ENCODE measurements around the gene DNER.
"Not testable (repeated sequence)": the region's sequence is repeated elsewhere in the genome, so short reads cannot be mapped to it uniquely, and the experiment has no call there.

Gene DNER

GRCh38 chr2:229731363-229731762, 17.0 kb upstream of the DNER start:
- no peak for DNase-seq (ENCODE audit: low spot score)
- no peak for TF ChIP-seq CTCF (conservative IDR thresholded peaks at IDR 0.05; ENCODE audit: low read depth)
- CTCF ChIA-PET: interaction anchor here (0.6 kb wide), 1 partner anchor 477 kb away, joined by 4 read pairs; no protein-coding TSS in a partner anchor
- POLR2A ChIA-PET (ENCODE audit: low non-redundant PET): no interaction called here
- no peak overlapping the region for H3K27ac ChIP-seq

GRCh38 chr2:229728370-229728769, 14.0 kb upstream of the DNER start:
- TF ChIP-seq CTCF (conservative IDR thresholded peaks at IDR 0.05; ENCODE audit: low read depth): no peak
- ChIA-PET POLR2A (ENCODE audit: low non-redundant PET) (no interaction called here), CTCF (no interaction called here)
- H3K27ac ChIP-seq: no peak overlapping the region
- no peak for DNase-seq (ENCODE audit: low spot score)

- H3K27ac ChIP-seq: no peak overlapping the region
- ChIA-PET CTCF (interaction anchor here (0.5 to 0.6 kb wide), 2 partner anchors 10 to 620 kb away, joined by 4 to 5 read pairs; no protein-coding TSS in a partner anchor), POLR2A (ENCODE audit: low non-redundant PET) (no interaction called here)
- no peak for TF ChIP-seq CTCF (conservative IDR thresholded peaks at IDR 0.05; ENCODE audit: low read depth)
- DNase-seq (ENCODE audit: low spot score): no peak
These were observed 12.3 kb upstream of the DNER start for GRCh38 chr2:229726643-229727042.

- ChIA-PET POLR2A (ENCODE audit: low non-redundant PET) (no interaction called here), CTCF (interaction anchor here (0.5 kb wide), 1 partner anchor 621 kb away, joined by 4 read pairs; no protein-coding TSS in a partner anchor)
- no peak overlapping the region for H3K27ac ChIP-seq
- TF ChIP-seq CTCF (conservative IDR thresholded peaks at IDR 0.05; ENCODE audit: low read depth): no peak
- DNase-seq (ENCODE audit: low spot score): peak; percentile 73
These were observed 11.6 kb upstream of the DNER start for GRCh38 chr2:229725716-229726574.

- DNase-seq (ENCODE audit: low spot score); H3K27ac ChIP-seq; POLR2A ChIA-PET (ENCODE audit: low non-redundant PET); CTCF ChIA-PET: not testable (repeated sequence)
These were observed 8.8 kb upstream of the DNER start for GRCh38 chr2:229723192-229723591.

GRCh38 chr2:229719926-229720647, 5.7 kb upstream of the DNER start:
- no peak for TF ChIP-seq CTCF (conservative IDR thresholded peaks at IDR 0.05; ENCODE audit: low read depth)
- H3K27ac ChIP-seq: no peak overlapping the region
- ChIA-PET POLR2A (ENCODE audit: low non-redundant PET) (no interaction called here), CTCF (no interaction called here)
- DNase-seq (ENCODE audit: low spot score): no peak

GRCh38 chr2:229718057-229718456, 3.7 kb upstream of the DNER start:
- ChIA-PET CTCF (no interaction called here), POLR2A (ENCODE audit: low non-redundant PET) (no interaction called here)
- no peak for DNase-seq (ENCODE audit: low spot score)
- no peak for TF ChIP-seq CTCF (conservative IDR thresholded peaks at IDR 0.05; ENCODE audit: low read depth)
- no peak overlapping the region for H3K27ac ChIP-seq

Measured in RWPE1 (cell line).